NCI-H2227 (cell line): Measurements from ENCODE around the gene SNRPD1.
"Not testable (repeated sequence)": the region's sequence is repeated elsewhere in the genome, so short reads cannot be mapped to it uniquely, and the experiment has no call there.

Source experiments
- DNase-seq: peaks from one replicate; lab custom pipeline; 2025; ENCODE audit not compliant: unreplicated experiment; lab: John Stamatoyannopoulos, UW

The SNRPD1 gene

DNA sequence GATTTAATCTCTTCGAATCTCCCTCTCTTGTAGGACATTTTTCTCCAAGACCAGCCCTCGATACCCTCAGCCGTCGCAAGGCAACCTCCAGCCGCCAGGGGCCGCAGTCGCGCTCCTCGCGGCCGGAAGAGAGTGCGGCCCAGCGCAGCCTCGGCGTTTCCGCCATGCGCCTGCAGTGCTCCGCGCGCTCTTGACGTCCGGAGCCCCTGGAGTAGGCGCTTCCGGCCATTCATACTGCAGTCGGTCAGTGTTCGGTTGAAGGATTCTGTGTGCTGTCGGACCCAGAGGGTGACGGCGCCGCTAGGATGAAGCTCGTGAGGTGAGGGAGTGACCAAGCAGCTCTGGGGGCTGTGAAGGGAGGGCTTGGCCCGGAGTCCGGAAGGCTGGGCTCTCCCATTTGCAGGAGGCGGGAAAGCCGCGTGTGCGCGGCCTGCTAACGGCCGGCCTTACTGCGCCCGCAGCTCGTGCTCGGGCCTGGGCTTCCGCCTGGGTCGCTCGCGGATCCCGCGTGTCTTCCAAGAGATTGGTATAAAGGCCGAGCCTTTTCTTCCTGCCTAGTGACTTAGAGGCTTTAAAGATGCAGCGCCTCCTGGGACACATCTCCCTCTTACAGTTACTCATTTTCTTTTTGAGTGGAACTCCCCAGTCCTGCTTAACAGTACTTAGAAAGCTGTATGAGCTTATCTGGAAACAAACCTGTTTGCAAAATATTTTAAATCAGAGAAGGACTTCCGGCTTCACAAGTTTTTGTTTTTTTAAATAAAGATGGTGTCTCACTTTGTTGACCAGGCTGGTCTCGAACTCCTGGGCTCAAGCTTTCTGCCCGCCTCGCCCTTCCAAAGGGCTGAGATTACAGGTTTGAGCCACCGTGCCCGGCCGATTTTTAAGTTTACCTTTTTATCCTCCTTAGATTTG lies at the start of gene SNRPD1:
SNRPD1 (plus strand) TSS at position 190 of the 915 bp plus-strand sequence; CDS start at position 306, 116 bp downstream.
- peak; percentile 97 for DNase-seq

- DNase-seq = no peak
Observed at GRCh38 chr18:21571772-21572171, 40.3 kb upstream of the SNRPD1 start.

DNA sequence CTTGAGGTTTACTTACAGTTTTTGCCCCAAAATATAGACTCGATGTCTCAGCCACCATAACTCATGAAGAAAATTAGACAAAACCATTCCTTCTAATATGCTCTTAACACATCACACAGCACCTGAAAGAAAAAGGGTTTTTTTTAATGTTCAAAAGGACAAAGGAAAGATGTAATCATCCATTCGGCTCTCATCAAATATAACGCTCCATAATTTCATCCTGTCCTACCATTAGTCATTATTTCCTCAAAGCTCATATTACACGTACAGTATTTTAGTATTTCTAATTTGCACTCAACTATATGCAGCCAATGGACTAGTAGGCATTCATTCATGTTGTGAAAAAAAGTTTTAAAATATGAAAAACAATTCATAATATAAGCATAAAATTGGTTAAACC lies 36.5 kb upstream of the SNRPD1 start:
- no peak for DNase-seq

GRCh38 chr18:21584391-21584790 lies 27.7 kb upstream of the SNRPD1 start:
- no peak for DNase-seq

DNA sequence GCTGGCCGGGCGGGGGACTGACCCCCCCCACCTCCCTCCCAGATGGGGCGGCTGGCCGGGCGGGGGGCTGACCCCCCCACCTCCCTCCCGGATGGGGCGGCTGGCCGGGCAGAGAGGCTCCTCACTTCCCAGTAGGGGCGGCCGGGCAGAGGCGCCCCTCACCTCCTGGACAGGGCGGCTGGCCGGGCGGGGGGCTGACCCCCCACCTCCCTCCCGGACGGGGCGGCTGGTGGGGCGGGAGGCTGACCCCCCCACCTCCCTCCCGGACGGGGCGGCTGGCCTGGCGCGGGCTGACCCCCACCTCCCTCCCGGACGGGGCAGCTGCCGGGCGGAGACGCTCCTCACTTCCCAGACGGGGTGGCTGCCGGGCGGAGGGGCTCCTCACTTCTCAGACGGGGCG lies 19.8 kb upstream of the SNRPD1 start:
- DNase-seq = not testable (repeated sequence)

GRCh38 chr18:21593540-21594257 lies 18.4 kb upstream of the SNRPD1 start:
- DNase-seq = no peak

DNA sequence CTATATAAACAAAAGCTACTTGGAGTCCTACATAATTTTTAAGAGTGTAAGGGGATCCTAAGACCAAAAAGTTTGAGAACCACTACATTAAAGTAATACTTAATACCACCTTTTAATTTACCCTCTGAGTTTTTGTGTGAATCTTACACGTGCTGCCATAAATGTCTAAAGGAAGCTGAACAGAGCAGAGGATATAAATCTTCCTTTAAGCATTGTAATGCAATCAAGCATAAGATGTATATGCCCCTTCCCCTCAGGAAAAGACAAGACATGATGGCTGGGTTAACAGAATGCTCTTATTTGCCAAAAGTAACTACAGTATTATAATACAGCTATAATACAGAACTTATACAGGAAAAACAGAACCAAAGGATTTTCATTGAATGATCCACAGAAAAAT lies 14.5 kb upstream of the SNRPD1 start:
- DNase-seq = no peak

GRCh38 chr18:21598726-21599584 lies 13.2 kb upstream of the SNRPD1 start:
- DNase-seq = peak; percentile 51

DNA sequence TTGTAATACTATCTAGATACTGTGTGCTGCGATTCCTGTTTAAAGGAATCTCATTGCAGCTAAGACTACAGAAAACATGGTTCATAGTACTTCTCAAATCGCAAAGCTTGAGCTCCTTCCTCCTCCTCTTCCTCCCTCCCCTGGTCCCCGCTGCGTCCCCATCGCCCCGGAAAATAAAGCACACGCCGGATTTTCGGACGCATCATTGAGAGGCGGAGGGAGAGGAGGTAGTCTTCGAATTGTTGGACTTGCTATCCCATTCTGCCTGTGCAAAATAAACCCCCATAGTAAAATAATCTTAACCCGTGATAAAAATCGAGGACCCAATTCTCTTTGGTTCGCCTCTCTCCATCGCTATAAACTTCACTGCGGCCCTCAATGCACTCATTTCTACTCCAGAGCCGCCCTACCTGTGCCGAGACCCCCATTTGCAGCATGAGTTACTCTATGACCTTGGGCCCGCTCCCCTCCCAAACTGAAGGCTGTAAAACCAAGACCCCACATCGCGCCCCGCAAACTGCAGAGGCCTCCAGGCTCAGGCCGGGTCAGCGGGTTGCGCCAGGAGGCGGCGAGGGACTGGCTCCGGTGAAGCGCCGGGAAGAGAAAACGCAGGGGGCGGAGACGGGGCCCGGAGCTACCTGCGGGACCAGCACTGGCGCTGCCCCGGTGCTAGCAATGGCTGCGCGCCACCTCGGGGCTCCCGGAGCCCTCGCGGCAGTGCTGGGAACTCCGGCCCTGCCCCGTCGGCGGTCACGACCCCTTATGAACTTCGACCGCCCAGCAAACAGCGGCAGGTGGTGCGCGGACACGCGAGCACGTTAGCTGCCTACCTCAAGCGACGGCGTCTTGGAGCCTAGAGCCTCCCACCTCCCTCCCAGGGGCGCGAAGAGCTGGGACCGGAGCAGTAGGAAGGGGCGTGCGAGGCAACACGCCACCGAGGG lies 12.3 kb upstream of the SNRPD1 start:
- peak; percentile 81 for DNase-seq

- DNase-seq = peak; percentile 99
Observed at GRCh38 chr18:21600526-21601410, 11.3 kb upstream of the SNRPD1 start, which contains the start of gene ESCO1. Gene ESCO1 (minus strand): TSS chr18:21600704. CDS start chr18:21574843, 25,861 bp downstream.

- DNase-seq = no peak
Observed at GRCh38 chr18:21602299-21602587, 9.9 kb upstream of the SNRPD1 start.

DNA sequence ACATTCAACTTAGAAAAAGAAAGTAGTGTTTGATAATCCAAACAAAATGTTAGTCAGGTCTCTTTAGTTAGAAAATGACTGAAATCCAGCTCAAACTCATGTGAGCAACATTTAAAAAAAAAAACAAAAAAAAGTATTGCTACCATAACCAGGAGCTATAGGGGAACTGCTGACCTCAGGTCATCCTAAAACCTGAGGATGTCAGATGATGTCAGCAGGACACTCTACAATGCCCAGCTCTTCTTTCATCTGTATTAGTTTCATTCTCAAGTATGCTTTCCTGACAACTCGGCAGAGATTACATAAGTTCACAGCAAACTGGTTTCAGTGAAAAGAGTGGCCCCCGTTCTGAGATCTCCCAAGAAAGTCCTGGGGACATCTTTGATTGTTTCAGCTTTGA lies 7.4 kb upstream of the SNRPD1 start:
- DNase-seq = no peak

DNA sequence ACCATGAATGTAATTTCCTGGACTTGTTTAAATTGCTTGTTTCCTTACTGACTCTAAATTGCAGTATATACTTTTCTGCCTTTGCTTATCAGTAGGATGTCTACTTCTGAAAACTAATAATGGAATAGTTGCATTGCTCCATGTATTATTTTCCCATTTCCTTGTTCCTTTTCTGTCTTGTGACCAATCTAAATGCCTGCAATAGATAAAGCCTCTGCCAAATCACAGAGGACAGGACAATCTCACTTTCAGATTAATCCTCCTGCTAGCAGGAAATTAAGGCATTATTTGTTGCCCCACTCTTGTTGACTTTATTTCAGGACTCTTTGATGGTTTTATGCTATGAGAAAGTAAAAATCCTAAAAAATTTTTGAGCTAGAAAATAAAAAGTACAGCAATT lies 6.9 kb upstream of the SNRPD1 start:
- DNase-seq = no peak

GRCh38 chr18:21611401-21612124 lies 551 bp upstream of the SNRPD1 start:
- DNase-seq = not testable (repeated sequence)

GRCh38 chr18:21621640-21622039 lies 9.5 kb downstream of the SNRPD1 start:
- DNase-seq = not testable (repeated sequence)

DNA sequence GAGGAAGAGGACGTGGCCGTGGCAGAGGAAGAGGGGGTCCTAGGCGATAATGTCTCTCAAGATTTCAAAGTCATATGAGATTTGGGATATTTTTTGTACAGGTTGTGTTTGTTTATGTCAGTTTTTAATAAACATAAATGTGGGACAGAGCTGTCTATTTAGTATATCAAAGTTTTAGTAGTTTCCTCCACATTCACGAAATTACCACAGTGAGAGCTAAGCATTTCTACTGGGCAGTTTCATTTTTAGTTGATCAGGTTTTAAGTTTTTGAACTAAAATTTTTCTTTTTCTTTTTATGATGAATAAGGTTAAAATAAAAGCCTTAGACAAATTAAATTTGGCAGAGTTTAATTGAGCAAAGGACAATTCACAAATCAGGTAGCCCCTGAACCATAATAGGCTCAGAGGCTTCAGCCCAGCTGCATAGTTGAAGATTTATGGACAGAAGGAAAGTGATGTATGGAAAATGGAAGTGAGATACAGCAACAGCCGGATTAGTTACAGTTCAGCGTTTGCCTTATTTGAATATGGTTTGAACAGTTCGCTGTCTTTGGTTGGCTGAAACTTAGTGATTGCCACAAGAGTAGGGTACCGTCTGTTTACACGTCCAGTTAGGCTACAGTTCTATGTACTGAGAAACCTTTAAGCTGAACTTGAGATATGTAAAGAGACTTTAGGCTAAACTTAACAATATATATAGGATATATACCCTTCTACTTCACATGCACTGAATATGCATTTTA lies 17.1 kb downstream of the SNRPD1 start:
- DNase-seq = no peak

- no peak for DNase-seq
Observed at GRCh38 chr18:21632393-21632792, 20.3 kb downstream of the SNRPD1 start.
